HG03135 (cell line): ENCODE data around the gene ABHD11.

Experiments
- ATAC-seq: cut with Tn5 transposase; IDR thresholded peaks from one replicate; pipeline ENCODE4 v1.9.1; 2021; ENCODE audit warnings: mild to moderate bottlenecking, moderate library complexity; ENCODE audit not compliant: unreplicated experiment

ABHD11 gene

DNA sequence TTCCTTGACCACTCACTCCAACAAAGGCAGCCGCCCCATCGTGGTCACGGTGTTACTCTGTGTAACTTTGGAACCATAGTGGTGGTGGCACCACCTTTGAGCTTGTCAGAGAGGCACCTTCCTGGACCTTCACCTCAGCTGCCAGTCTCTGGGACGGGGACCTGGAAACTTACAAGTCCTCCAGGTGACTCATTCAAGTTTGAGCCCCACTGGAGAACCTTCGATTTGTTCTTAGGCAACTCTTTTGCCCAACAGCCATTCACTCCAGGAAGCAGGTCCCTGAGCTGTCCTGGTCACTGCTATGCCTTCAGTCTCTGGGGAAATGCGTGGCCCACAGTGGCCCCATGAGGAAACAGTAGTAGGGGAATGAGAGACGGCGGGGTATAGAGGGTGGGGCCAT is 36.4 kb downstream of the ABHD11 start:
- no peak for ATAC-seq

DNA sequence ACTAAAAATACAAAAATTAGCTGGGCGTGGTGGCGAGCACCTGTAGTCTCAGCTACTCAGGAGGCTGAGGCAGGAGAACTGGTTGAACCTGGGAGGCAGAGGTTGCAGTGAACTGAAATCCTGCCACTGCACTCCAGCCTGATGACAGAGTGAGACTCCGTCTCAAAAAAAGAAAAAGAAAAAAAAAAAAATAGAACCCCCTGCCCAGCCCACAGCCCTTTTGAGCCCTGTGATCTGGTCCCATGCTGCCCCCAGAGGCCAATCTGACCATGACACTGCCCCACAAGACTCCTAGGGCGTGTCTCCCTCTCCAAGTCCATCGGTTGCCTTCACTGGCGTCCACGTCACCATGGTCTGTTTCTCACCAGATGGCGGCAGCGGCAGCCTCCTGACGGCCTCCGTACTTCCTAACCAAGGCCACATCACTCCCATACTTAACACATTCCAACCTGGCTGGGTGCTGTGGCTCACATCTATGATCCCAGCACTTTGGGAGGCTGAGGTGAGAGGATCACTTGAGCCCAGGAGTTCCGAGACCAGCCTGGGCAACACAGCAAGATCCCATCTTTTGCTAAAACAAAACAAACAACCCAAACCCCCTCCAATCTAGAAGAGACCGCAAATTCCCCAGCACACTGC is 37.1 kb downstream of the ABHD11 start:
- ATAC-seq, result no peak

DNA sequence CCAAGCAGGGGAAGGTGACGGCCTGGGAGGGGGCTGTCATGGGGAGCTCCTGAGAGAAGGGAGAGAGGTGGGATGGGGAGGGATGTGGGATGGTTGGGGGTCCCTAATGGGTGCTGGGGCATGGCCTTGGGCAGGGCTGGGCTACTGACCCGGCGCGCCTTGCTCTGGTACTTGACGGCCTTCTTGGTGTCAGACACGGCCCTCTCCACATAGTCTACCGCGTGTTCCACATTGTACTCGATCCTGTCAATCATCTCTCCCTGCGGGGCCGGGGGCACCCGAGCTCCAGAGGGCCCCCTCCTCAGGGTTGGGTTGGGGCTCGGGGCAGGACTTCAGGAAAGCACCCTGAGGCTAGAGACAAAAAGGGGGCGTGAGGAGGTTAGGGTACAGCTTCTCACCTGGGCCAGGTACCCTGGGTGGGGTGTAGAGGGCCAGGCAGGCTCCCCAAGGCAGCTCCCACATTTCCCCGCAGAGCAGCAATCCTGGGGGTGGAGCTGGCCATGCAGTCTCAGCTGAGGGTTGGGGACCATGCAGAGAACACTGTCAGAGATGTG is 37.9 kb downstream of the ABHD11 start:
- ATAC-seq, result no peak

DNA sequence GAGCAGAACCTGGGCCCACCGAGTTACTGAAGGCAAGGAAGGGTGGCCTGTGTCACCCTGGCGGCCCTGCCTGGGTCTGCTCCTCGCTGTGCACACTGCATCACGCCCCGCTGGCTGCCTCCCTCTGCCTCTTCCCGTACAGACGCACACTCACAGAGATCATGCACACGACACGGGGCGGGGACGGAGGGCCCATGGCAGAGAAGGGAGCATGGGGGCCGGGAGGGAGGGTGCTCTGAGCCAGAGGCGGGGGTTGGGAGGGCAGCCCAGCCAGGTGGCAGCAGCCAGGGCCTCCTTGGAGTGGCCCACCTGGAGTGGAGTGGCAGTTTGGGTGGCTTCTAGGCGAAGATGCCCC is 38.6 kb downstream of the ABHD11 start:
- ATAC-seq, result no peak

DNA sequence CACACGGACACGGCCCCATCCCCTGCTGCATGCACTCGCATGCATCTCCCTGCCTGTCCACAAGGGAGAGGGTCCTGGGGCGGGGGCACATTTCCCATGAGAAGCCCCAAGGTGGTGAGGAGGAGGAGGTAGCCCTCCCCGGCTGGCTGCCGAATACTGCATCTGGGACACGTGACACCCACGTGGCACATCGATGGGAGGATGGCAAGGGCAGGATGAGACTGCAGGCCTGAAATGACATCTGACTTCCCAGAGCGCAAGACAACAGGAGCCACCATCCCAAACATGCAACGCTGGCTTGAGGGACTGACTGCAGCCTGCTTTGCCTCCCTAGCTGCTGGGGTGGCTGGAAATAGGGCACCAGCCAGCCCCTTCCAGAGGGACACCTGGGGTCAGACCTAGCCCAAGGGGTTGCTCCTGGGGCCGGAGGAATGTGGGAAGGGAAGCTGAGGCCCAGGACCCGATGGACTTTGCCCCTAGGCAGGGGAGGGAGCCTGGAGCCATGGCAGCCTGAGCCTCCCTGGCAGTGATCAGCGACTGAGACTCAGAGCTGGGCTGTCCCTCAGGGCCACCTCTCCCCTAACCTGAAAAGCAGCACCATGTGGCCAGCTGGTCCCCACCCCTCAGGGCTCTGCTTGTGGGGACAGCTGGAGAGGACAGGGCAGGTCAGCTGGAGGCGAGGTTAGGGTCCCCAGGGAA is 39.1 kb downstream of the ABHD11 start:
- no peak for ATAC-seq

DNA sequence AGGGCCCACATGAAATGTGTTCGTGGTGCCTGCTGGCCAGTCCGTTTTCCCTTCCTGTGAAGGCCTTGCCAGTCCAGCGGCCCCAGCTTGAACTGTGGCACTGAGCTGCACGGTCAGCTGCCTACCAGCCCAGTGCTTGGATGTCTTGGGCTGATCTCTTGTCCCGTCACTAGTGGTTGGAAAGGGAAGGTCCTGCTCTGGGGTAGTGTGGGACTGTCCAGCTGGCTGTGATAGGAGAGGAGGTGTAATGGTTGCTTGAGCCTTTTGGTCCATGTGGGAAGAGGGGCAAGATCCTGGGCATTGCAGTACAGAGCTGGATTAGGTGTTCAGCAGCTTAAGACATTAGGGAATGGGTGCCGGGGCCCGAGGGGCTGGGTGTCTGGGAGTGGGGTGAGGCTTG is 40.2 kb downstream of the ABHD11 start:
- ATAC-seq, result no peak

DNA sequence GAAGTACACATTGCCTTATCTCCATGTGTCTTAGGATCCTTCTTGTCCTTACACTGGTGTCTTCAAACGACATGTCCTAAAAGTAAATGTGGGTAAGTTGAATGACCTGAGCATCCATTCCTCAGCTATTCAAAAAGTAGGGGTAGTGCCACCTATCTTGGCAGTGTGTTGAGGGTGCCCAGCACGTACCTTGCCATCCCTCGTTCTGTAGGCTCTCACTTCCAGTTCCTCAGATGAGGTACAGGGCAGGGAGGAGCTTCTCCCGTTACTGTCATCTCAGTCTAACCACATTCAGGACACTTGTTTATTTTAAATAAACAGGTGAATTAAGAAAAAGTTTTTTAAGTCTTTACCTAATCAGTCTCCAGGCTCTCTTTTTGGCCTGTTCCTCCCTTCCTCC is 42.2 kb downstream of the ABHD11 start:
- no peak for ATAC-seq

DNA sequence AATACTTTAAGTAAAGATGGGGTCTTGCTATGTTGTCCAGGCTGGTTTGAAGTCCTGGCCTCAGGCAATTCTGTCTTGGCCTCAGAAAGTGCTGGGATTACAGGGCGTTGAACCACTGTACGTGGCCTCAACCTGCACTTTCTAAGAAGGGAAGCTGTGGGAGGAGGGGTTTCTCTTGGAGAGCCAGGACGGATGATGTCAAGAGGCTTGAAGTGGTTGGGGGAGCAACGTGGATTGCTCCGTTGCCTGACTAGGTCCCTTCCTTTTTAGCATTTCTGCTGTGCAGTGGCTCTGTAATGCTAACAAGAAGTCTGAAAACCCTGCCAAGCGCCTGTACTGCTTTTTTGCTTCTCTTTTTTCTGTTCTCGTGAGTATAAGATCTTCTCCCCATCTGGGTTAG is 48.0 kb downstream of the ABHD11 start:
- ATAC-seq, result no peak

DNA sequence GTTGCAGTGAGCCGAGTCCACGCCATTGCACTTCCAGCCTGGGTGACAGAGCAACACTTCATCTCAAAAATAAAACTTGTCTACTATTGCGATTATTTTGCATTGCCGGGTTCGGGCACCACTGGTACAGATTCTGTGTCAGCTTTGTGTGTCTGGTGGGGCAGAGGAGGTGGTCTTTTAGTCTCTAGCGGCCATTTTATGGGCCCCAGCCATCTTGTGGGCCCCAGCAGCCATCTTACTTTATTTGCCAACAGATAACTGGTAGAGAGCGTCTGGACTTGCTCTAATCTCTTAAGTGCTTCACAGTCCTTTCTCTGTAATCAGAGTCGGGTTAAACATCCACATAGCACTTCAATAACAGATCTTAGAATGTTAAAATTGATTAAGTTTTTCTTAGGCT is 50.3 kb downstream of the ABHD11 start:
- ATAC-seq, result no peak
